Keratinocyte (primary cell): ENCODE measurements around the gene TAGLN2. TPM values are rescaled to one million over a fixed set of nuclear protein-coding genes. Genes with fewer than 3 reads are reported as not detected.

Experiments
- DNase-seq: peaks from one replicate; pipeline ENCODE4 v3.0.0-alpha.2; 2011; ENCODE audit warnings: low read depth, missing footprints, low spot score
- FAIRE-seq: peaks from 2 replicates; lab custom pipeline; 2011; peaks lifted over from hg19 to GRCh38; lab: Jason Lieb, UNC
- H2AFZ ChIP-seq: 2 replicates; pipeline ENCODE4 v1.6.0; 2012; ENCODE audit warnings: low read length, control low read depth, inconsistent platforms; ENCODE audit not compliant: control insufficient read depth
- H3K27ac ChIP-seq: 2 replicates; pipeline ENCODE4 v1.5.1; 2011; ENCODE audit warnings: low read length; ENCODE audit not compliant: control insufficient read depth, insufficient read depth
- H3K27me3 ChIP-seq: 3 replicates; pipeline ENCODE4 v1.6.0; 2011; ENCODE audit warnings: low read length; ENCODE audit not compliant: control insufficient read depth, insufficient read depth; ENCODE audit errors: extremely low read depth
- H3K36me3 ChIP-seq, 2 experiments: 2 replicates in 1 of 2; 3 replicates in 1 of 2; pipeline ENCODE4 v1.5.1; 2011; ENCODE audit warnings: low read length in 2 of 2, mild to moderate bottlenecking in 1 of 2; ENCODE audit not compliant: control insufficient read depth in 2 of 2, insufficient read depth in 2 of 2; ENCODE audit errors: extremely low read depth in 1 of 2
- H3K4me1 ChIP-seq: 3 replicates; pipeline ENCODE4 v1.5.1; 2011; ENCODE audit warnings: low read length; ENCODE audit not compliant: control insufficient read depth, insufficient read depth; ENCODE audit errors: extremely low read depth
- H3K4me2 ChIP-seq: 3 replicates; pipeline ENCODE4 v1.6.0; 2011; ENCODE audit warnings: low read depth, low read length; ENCODE audit not compliant: control insufficient read depth, insufficient read depth; ENCODE audit errors: extremely low read depth
- H3K4me3 ChIP-seq, 3 experiments: fragments of 200-600 bp in 1 of 3; sonication (generic) in 1 of 3; 2 replicates in 2 of 3; 3 replicates in 1 of 3; pipeline ENCODE4 v1.5.1; 2011 to 2016; ENCODE audit warnings: low read length in 3 of 3, mild to moderate bottlenecking in 3 of 3, control low read depth in 2 of 3, inconsistent platforms in 1 of 3, low read depth in 1 of 3, mixed read lengths in 1 of 3, mixed run types in 1 of 3, moderate library complexity in 1 of 3; ENCODE audit not compliant: control insufficient read depth in 2 of 3, insufficient read depth in 2 of 3; ENCODE audit errors: extremely low read depth in 1 of 3
- H3K79me2 ChIP-seq: 2 replicates; pipeline ENCODE4 v1.6.0; 2012; ENCODE audit warnings: low read length; ENCODE audit not compliant: control insufficient read depth, insufficient read depth
- H3K9ac ChIP-seq: 3 replicates; pipeline ENCODE4 v1.6.0; 2011; ENCODE audit warnings: low read length; ENCODE audit not compliant: control insufficient read depth, insufficient read depth; ENCODE audit errors: extremely low read depth
- H3K9me1 ChIP-seq: 3 replicates; pipeline ENCODE4 v1.6.0; 2011; ENCODE audit warnings: low read length; ENCODE audit not compliant: control insufficient read depth, insufficient read depth; ENCODE audit errors: extremely low read depth
- H3K9me3 ChIP-seq: 2 replicates; pipeline ENCODE4 v1.5.1; 2012; ENCODE audit warnings: low read depth, low read length; ENCODE audit not compliant: control insufficient read depth
- H4K20me1 ChIP-seq: 3 replicates; pipeline ENCODE4 v1.6.0; 2011; ENCODE audit warnings: low read length; ENCODE audit not compliant: control insufficient read depth, insufficient read depth; ENCODE audit errors: extremely low read depth
- CTCF ChIP-seq, 3 experiments: IDR thresholded peaks in 1 of 3; conservative IDR thresholded peaks in 1 of 3; optimal IDR thresholded peaks in 1 of 3; 2 replicates in 2 of 3; 3 replicates in 1 of 3; pipeline versions ENCODE3 to v1.5.1; 2011; ENCODE audit warnings: low read length in 3 of 3, mild to moderate bottlenecking in 3 of 3, moderate library complexity in 2 of 3, control low read depth in 1 of 3, inconsistent platforms in 1 of 3; ENCODE audit not compliant: insufficient read depth in 2 of 3; ENCODE audit errors: extremely low read depth in 1 of 3
- EZH2 ChIP-seq: IDR thresholded peaks from one replicate; pipeline ENCODE4 v1.6.1; 2012; ENCODE audit warnings: inconsistent platforms, mild to moderate bottlenecking, low read length, moderate library complexity
- dilution Hi-C: fragments of 300-500 bp; cut with MboI; formaldehyde crosslinking; loops from one replicate; pipeline ENCODE4 v1.7.0; 2020; ENCODE audit warnings: low sequenced_read_pairs; ENCODE audit not compliant: extremely low pct_ligation_motif_present
- polyA minus RNA-seq, 3 experiments: library from RNA; depleted of rRNA, polyadenylated mRNA; stranded (reverse); fragments of >200 nt; gene quantifications; 1 replicate in 1 of 3; 2 replicates in 1 of 3; 3 replicates in 1 of 3; pipeline ENCODE4 v1.2.3, GENCODE V29; 2011
- polyA plus RNA-seq, 5 experiments: library from polyadenylated mRNA; depleted of rRNA in 3 of 5; stranded (reverse) in 3 of 5; stranded (forward) in 1 of 5; unstranded in 1 of 5; fragments of >200 nt; gene quantifications; 1 replicate in 1 of 5; 2 replicates in 3 of 5; 3 replicates in 1 of 5; pipeline versions ENCODE4 v1.2.1 to v1.2.3, GENCODE V29; 2011 to 2012; ENCODE audit warnings: missing spikeins in 2 of 5, low read depth in 1 of 5, low replicate concordance in 1 of 5

The TAGLN2 gene
- polyA plus RNA-seq (678 to 787 TPM (median 709 TPM) in 3 replicates), polyA minus RNA-seq (343 to 569 TPM (median 417 TPM) in 3 replicates)
- 1,035 TPM for polyA plus RNA-seq (2011; ENCODE audit: low read depth)
- polyA plus RNA-seq (2011; cell fraction: cytosol; rRNA removed): 759 and 902 TPM in 2 replicates
- polyA plus RNA-seq (2011; cell fraction: nucleus; rRNA removed): 491 and 579 TPM in 2 replicates
- 585 and 747 TPM in 2 replicates for polyA plus RNA-seq (2012; ENCODE audit: low replicate concordance)
- 337 TPM for polyA minus RNA-seq (2011; cell fraction: cytosol; rRNA and poly(A)+ RNA removed)
- polyA minus RNA-seq (2011; cell fraction: nucleus; rRNA and poly(A)+ RNA removed): 126 and 127 TPM in 2 replicates

DNA sequence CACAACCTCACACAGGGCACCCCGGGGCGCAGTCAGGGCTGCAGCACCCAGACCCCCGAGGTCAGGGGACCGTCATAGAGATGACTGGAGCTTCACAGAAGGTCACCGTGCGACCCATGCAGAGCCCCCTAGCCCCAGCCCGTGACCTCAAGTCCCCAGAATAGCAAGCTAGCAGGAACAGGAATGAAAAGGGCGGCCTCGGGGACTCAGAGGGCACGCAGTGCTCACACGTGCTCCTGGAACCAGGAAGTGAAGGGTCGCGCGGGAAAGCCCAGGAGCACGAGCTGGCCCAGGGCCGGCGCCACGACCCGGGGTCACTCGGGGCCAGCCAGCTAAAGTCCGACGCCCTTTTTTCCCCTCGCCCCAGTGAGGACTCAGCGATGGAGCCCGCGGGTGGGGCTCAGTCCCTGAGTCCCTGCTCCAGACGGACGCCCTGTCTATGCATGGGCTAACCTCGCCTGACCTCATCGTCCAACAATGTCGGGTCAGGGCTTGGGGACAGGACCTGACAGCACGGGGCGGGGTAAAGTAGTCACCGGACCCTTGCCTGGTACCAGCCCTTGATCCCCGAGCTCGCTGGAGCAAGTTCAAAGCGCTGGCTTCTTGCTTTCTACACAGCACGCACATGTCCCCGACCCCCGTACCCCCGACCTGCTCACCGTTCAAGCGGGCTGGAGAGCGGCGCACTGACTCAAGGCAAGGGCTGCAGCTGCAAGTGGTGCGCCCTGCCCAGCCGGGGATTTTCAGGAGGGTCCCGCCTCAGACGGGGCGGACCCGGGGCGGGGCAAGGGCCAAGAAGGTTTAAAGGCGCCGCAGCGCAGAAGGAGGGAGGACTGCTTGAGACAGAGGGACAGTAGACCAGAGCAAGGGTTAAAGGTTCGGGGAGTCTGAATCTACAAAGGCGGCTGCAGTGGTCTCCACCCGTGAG is at the start of gene TAGLN2:
Gene TAGLN2 (minus strand): TSS at position 717 of the 928 bp plus-strand sequence. CDS start 4,998 bp downstream, outside the sequence.
- H3K4me2 ChIP-seq: peak within 1 kb of the TSS; percentile 90
- peaks cover 54% of the 10 kb centered on the region for H3K4me1 ChIP-seq
- peak; percentile 95 for DNase-seq
- FAIRE-seq: no peak
- H3K9me1 ChIP-seq: peaks cover 8% of the 10 kb centered on the region
- peaks cover 21 to 30% of the 10 kb centered on the region in 2 experiments for H3K36me3 ChIP-seq
- H4K20me1 ChIP-seq: peaks cover 20% of the 10 kb centered on the region
- no peaks in the 10 kb centered on the region for H3K9me3 ChIP-seq
- H3K4me3 ChIP-seq: peak within 1 kb of the TSS; percentile 79 to 94 (median 92)
- H3K9ac ChIP-seq: peak within 1 kb of the TSS; percentile 100
- peak within 1 kb of the TSS; percentile 52 for H2AFZ ChIP-seq
- TF ChIP-seq EZH2 (no peak), CTCF (optimal IDR thresholded peaks at IDR 0.05 in 1 of 3, IDR thresholded peaks at IDR 0.05 in 1 of 3, conservative IDR thresholded peaks at IDR 0.05 in 1 of 3; ENCODE audit: extremely low read depth in 1 of 3, insufficient read depth in 2 of 3, low read length in 3 of 3) (no peak)
- H3K79me2 ChIP-seq: peaks cover 49% of the 10 kb centered on the region
- dilution Hi-C loops: no loop called here
- peak within 1 kb of the TSS; percentile 98 for H3K27ac ChIP-seq
- H3K27me3 ChIP-seq: no peaks in the 10 kb centered on the region

DNA sequence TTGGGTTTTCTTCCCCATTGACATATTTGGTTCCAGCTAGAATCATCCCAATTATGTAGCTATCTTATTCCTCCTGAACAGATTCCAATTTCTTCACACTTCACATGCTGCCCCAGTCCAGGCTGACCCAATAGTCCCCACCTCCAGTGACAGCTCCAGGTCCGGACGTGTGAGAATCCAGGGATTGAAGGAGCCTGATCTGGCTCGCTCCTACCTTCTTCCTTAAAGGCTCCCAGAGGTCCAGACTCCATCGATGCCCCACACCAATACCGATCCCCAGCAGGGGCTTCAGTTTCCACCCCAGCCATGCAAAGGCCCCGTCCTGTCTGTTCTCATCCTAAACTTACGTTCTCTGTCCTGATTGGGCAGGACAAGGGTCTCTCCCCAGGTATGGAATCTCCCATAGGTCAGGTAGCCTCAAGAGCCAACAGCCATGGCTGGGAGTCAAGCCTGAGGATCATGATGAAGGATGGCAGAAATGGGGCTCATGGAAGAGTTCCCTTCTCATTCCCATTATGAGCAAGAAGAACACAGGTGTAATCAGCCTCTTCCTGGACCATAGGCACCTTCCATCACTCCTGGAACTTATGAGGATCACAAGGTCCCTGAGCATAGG is 49.2 kb upstream of the TAGLN2 start:
- Histone ChIP-seq H3K9me1 (peaks cover 5% of the 10 kb centered on the region), H3K36me3 (peaks cover 28 to 32% of the 10 kb centered on the region in 2 experiments), H3K27ac (no peak overlapping the region), H3K4me2 (no peak overlapping the region), H3K27me3 (no peaks in the 10 kb centered on the region), H3K9me3 (no peaks in the 10 kb centered on the region), H3K4me1 (no peaks in the 10 kb centered on the region), H2AFZ (no peak overlapping the region), H3K4me3 (no peak overlapping the region), H3K9ac (no peak overlapping the region), H3K79me2 (peaks cover 21% of the 10 kb centered on the region), H4K20me1 (peaks cover 8% of the 10 kb centered on the region)
- dilution Hi-C loops: no loop called here
- DNase-seq: no peak
- no peak for FAIRE-seq
- no peak for TF ChIP-seq EZH2
- no peak for TF ChIP-seq CTCF (optimal IDR thresholded peaks at IDR 0.05 in 1 of 3, IDR thresholded peaks at IDR 0.05 in 1 of 3, conservative IDR thresholded peaks at IDR 0.05 in 1 of 3; ENCODE audit: extremely low read depth in 1 of 3, insufficient read depth in 2 of 3, low read length in 3 of 3)
